Inflammatory macrophage (primary cell): ENCODE data around the gene FAM221B.

Experiments
- DNase-seq, 2 donors: peaks; one replicate each; pipeline ENCODE4 v3.0.0-alpha.2; 2020 to 2022

The FAM221B gene

DNA sequence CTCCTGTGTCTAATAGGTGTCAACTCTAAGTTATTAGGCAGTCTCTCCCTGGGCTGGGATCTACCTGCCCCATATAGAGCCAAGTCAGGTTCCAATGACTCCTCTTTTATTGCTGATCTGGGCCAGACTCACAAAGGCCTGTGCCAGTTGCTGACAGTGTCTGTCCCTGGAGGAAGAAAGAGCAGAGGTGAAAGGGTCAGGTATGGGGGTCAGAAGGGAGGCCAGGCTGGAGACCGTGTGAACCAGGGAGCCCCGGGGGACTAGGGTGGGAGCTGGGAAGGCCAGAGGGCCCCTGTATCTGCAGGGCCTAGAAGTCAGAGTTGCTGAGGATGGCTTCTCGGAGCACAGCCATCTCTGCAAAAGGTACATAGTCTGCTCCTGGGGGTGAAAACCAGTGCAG lies 10.2 kb downstream of the FAM221B start:
- DNase-seq, result no peak

DNA sequence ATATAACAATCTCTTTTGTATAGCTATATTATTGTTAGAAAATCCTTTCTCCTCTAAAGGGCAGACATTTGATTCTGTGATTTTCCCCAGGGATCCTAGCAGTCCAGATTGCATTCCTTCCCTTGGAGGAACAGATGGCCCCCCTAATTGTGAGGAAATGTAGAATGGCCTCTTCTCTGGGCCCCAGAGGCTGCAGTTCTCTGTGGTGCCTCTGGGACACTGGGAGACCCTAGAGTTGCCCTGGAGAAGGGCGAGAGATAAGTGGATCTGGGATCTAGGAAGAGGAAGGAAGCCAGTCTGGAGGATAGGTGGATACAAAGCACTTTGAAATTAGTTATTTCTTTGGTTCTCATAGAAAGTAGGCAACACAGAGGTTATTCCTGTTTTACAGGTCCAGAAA lies 11.8 kb downstream of the FAM221B start:
- DNase-seq, result no peak

DNA sequence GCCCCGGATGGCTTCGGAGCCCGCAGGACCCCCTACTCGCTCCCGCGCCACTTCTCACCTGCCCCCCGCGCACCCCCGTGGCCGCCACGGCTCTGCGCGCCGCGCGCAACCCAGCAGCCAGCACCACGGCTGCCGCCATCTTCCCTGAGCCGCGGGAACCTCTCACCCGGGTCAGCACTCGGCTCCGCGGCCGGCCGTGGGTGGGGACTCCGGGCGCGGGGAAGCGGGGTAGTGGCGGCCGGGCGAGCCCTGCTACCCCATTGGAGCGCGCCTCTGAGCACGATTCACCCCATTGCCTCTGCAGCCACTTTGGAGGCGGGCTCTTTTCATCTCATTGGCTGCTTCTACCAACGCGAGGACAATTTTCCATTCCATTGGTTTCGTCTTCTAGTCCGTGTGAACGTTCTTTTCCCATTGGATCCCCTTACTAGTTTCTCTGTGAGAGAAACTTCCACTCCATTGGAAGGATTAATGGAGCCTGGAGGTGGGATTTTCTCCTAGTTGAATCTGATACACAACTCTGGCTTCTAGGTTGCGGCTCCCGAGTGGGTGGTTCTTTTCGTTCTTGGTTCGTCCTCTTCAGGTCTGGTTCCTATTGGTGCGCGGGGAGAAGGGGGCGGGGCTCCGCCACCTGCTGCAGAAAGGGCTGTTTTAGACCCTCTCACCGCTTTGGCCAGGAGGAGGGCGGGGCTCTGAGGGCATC lies 13.5 kb downstream of the FAM221B start, which contains the start of gene HINT2:
Gene HINT2 (minus strand): TSS at position 202 of the 703 bp plus-strand sequence. CDS start 63 bp downstream, at position 139.
- DNase-seq, result peak; percentile 98 to 99

DNA sequence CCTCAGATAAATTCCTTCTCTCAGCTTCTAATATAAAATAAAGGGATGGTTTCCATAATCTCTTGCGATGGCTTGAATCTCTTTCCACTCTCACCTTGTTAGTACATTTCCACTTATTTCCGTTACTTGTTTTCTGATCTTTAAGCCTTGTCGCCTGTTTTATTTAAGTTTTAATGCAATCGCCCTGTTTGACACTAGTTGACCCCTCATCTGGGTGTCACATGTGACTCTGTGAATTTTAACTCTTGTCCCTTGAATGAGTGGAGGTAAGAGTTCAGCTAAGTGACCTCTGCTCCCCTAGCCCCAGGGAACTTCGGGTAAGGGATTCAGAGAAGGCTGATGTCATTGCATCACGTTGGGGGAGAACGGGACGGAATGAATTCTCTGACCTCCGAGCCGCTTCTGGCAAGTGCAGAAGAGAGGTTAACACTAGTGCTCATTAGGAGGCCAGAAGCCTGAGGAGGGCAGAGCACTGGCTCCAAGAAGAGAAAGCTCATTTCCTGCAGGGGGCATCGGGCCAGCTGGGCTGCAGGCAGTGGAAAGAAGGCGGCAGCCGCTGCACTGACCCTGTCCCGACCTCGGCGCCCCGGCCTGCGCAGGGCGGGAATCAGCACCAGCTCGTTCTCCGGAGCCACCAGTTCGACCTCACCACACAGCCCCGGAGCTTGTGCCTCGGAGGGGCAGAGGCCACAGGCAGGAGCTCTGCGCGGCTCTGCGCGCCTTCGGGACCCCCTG lies 14.3 kb downstream of the FAM221B start:
- peak; percentile 64 to 67 for DNase-seq

DNA sequence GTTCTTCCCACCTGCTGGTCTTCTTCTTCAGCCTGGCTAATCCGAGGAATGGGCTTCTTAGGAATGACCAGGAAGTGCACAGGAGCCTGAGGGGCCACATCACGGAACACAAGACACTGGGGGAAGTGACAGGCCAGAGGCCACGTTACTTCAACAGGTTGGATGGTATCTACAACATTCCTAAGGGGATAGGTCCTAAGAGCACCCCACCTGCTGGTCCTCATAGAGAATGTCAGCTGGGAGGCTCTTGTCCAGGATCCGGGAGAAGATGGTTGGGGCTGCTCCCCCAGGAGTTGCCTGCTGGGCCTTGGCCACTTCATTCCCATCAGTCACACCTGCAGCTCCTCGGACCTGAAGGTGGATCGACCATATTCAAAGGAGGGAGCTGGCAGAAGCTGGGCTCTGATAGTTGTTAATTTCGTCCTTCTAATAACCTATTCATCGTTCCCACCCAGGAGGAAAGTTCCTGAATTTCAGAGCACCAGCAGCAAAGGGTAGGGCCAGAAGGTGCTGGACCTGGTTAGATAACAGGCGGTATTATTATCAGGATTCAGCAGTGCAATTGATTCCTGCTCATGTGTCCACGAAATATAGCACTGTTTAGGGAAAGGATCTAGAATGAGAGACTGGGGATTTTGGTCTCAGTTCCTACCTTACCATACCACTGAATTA lies 15.0 kb downstream of the FAM221B start:
- DNase-seq, result no peak

DNA sequence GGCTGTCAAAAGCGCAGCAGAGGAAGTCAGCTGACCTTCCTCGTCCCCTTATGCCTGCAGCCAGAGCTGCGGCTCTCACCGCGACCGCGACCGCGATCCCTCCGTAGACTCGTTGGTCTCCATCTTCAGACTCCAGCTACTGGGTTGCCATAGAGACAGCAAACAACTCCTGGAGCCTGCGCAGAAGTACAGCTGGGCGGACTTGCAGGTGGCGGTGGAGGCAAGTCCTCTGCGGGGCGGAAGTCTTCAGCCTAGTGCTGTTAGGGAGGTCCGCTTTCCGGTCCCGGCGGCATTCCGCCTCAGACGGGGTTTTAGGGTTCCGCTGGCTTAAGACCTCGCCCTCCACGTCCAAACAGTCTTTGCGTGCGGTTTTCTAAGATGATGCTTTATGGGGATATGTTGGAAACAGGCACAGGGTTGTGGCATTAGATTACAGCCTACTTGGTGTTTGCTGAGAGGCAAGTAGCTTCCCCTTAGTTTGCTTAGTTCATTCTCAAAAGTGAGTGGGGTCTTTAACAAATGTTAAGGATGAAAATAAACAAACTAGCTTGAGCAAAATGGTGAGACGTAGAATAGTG lies 16.4 kb downstream of the FAM221B start, which contains the start of gene SPAG8:
Gene SPAG8 (minus strand): TSS at position 238 of the 578 bp plus-strand sequence. CDS start 115 bp downstream, at position 123.
- DNase-seq, result peak; percentile 94 to 97

DNA sequence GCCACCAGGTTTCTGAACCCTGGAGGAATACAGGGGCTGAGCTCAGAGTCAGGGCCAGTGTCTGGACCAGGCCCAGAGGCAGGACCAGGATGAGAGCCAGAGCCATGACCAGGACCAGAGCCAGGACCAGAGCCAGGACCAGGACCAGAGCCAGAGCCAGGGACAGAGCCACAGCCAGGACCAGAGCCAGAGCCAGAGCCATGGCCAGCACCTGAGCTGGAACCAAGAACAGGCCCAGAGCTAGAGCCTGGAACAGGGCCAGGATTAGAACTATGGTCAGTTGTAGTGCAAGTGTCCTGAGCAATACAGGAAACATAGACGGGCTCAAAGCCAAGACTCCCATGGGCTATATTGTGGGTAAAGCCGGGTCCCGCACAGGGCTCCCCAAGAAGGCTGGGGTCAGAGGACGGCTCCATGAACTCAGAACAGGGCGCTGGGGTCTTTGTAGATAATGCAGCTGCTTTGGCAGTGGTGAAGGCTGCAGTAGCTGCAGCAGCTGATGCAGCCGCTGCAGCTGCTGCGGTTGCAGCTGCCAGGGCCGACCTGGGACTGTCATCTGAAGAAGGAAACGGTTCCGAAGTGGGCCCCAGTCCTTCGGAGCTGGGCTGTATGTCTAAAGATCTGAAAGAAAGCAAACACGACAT lies 17.0 kb downstream of the FAM221B start:
- DNase-seq, result no peak

DNA sequence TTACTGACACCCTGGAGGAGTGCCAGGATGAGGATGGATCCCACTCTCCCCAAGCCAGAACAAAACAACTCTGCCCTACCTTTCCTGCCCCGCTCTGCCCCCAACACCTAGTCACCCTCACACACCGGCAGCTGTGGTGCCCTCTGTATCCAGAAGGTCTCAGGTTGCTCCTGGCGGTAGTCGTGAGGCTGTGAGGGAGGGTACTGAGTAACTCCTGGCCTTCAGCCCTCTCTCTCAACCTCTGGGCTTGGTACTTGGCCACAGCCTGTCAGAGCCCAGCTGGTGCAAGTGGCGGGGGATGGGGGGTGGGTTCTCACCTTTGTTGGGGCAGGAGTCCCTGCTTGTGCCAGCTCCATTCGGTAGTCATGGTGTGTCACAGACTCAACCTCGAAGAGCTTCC lies 18.4 kb downstream of the FAM221B start:
- no peak for DNase-seq

DNA sequence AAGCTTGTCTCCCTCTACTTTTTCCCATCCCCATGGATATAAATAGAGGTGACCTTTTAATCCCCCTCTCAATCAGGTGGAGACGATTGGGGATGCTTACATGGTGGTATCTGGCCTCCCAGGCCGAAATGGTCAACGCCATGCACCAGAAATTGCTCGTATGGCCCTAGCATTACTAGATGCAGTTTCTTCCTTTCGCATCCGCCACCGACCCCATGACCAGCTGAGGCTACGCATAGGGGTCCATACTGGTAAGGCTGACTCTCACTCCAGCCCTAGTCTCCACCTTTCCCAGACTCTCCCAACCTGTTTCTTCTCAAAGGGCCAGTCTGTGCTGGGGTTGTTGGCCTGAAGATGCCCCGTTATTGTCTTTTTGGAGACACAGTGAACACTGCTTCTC lies 20.1 kb downstream of the FAM221B start:
- DNase-seq, result no peak

DNA sequence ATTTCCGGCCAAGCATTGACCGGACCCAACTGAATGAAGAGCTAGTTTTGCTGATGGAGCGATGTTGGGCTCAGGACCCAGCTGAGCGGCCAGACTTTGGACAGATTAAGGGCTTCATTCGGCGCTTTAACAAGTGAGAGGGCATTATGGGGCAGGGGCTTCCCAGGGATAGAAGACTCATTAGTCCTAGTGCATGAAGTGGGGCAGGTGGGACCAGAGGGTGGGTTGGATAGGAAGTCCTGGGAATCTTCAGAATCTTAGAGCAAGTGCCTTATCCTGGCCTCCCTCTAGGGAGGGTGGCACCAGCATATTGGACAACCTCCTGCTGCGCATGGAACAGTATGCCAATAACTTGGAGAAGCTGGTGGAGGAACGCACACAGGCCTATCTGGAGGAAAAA lies 22.4 kb downstream of the FAM221B start:
- DNase-seq, result no peak

DNA sequence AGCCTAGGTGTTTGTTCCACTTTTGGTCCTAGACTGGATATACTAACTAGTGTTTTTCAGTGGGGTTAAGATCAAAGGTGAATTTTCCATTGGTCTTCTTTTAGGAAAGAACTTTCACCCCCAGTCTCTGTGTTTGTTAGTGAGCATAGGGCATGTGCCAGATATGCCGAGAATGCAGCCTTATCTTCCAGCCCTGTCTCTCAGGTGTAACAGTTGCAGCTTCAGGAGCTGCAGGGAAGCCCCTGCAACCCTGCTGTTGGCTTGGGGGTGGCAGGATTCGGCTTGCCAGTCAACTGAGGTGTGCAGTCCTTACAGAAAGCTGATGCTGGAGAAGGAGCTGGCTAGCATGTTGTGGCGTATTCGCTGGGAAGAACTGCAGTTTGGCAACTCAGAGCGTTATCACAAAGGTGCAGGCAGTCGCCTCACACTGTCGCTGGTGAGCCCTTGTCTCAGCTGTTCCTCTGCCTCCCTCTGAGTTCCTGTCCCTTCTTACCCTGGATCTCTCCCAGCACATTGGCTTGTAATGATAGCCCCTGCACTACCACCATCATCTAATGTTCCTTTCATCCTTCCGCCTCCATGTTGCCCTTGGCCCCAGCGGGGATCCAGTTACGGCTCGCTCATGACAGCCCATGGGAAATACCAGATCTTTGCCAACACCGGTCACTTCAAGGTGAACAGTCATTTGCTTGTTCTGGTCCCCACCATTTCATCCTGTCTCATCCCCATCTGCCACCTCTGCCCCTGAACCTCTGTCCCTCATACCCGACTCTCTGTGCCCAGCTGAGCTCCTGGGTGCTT lies 27.0 kb downstream of the FAM221B start:
- DNase-seq, result no peak

DNA sequence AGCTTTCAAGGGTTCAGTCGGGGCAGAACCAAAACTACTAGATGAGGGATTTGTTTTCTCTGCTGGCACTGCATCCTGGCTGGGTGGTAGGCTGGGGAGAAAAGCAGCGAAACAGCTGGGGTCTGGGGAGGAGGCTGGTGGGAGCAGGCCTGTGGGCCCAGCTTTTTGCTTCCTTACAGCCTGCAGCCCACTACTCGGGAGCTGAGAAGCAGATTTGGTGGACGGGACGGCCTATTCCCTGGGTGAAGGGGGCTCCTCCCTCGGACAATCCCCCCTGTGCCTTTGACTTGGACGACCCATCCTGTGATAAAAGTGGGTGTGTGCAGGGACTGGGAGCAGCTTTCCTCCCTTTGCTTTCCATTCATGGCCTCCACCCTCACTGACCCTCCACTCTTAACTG lies 28.0 kb downstream of the FAM221B start:
- no peak for DNase-seq

DNA sequence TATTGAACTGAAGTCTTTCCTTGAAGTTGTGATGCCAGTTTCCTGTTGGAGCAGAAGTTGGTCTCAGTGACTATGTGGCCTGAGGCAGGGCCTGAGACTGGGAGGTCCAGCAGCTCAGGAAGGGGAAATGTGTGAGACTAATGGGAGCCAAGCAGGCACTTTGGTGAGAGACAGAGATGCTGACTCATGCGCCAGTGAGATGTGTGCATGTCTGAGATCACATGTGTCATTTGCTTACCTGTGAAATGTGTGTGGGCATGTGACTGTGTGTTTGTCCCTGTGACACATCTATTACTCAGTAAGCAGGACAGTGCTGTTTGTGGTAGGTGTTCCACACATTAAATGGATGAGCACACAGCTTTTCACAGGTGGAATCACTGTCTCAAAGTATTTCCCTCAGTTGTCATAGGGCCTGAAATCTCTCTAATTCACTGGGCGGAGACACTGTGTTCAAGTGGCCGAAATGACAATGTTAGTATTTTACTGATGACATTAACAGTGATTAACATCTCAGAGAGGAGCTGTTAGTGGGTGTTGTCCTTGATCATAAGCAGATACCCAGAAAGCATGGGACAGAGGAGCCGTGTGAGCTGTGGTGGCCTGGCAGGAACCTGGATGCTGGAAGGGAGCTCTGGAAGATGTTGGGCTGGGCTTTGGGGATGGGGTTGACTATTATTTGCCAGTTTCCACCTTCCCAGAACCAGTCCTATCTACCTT lies 29.7 kb downstream of the FAM221B start:
- DNase-seq, result peak in 1 of 2 donors; percentile 19

DNA sequence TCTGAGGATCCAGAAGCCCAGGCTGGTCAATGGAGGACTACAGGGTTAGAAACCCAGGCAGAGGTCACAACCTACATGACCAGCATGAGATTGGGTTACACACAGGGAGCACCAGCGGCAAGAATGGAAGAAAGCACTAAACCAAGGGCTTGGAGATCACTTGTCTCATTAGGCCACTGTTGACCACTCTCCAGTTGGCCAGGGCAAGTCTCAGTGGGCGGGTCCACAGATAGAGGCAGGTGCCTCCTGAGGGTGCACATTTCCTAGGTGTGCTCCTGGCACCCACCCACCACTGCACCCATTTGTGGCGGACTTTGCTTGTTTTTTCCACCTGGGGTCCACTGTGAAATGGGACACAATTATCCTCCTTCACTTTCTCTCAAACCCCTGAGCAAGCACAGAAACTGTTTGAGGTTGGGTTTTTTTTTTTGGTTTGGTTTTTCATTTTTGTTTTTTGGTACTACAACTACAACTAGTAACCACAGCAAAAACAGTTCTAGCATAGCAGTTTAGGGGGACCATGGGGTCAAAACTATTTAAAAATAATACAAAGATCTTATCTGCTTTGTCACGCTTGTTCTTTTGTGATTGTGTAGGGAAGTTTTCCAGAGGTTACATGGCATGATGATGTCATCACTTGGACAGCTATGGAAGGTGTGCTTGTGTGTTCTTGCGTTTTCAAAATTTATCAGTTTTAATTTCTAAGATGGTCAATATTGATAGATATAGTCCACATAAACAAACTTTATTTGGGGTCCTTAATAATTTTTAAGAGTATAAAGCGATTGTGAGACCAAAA lies 31.0 kb downstream of the FAM221B start:
- DNase-seq, result no peak

DNA sequence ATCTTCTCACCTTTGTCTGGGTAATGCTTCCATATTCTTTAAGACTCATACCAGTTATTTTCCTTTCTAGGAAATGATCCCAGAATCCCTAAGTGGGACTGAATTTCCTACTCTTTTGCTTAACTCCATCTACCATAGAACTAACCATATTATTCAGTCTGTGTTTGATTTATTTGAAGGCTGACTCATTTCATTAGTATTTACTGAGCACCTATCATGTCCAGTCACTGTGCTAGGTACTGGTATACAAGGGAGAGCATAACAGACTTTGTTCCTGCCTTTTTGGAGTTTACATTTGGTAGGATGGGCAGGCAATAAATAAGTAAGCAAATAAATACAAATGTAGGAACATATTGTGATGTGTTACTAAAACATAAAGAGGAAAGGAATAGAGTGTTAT lies 32.8 kb downstream of the FAM221B start:
- DNase-seq, result no peak

DNA sequence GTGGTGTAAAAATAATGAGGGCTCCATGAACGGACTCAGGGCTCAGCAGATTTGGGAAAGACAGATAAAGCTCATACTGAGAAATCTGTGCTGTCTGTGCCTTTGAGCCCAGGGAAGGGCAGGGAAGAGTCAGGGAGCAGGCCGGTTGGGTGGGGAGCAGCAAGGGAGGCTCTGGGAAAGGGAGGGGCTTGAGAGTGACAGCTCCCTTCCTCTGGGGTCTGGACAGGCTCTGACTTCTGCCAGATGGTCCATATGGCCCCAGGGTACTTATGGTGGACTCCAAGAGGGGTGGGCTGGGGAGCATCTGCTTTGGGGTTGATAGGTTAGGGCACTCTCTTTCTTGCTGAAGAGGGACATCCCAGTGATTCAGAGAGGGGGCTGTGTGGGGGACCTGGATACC lies 35.1 kb downstream of the FAM221B start:
- no peak for DNase-seq

DNA sequence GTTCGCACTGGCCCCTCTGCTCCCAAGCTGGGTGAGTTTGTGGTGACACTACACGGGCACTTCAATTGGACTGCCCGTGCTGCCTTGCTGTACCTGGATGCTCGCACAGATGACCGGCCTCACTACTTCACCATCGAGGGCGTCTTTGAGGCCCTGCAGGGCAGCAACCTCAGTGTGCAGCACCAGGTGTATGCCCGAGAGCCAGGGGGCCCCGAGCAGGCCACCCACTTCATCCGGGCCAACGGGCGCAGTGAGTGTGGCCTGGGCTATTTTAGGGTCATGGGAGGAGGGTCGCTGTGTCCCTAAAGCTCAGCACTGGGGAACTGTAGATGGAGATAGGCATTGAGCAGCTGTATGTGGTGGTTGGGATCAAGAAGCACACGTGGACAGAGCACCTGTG lies 35.7 kb downstream of the FAM221B start:
- DNase-seq, result no peak

DNA sequence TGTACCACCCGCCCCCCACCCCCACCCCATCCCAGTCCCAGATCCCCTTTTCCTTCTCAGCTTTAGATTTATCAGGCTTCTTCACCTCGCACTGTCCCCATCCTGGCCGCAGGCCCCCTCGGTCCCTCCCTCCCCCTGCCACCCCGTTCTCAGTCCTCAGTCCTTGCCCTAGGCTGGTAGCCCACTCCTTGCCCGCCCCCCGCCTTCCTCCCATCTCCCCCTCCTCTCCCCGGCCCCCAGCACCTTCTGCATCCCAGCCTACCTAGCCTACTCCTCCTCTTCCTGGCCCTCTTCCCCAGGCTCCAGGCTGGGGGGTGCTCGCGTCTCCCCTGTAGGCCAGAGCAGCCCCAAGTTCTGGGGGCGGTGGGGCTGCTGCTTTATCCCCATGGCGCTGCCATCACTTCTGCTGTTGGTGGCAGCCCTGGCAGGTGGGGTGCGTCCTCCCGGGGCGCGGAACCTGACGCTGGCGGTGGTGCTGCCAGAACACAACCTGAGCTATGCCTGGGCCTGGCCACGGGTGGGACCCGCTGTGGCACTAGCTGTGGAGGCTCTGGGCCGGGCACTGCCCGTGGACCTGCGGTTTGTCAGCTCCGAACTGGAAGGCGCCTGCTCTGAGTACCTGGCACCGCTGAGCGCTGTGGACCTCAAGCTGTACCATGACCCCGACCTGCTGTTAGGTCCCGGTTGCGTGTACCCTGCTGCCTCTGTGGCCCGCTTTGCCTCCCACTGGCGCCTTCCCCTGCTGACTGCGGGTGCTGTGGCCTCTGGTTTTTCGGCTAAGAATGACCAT lies 36.3 kb downstream of the FAM221B start:
- DNase-seq, result no peak

DNA sequence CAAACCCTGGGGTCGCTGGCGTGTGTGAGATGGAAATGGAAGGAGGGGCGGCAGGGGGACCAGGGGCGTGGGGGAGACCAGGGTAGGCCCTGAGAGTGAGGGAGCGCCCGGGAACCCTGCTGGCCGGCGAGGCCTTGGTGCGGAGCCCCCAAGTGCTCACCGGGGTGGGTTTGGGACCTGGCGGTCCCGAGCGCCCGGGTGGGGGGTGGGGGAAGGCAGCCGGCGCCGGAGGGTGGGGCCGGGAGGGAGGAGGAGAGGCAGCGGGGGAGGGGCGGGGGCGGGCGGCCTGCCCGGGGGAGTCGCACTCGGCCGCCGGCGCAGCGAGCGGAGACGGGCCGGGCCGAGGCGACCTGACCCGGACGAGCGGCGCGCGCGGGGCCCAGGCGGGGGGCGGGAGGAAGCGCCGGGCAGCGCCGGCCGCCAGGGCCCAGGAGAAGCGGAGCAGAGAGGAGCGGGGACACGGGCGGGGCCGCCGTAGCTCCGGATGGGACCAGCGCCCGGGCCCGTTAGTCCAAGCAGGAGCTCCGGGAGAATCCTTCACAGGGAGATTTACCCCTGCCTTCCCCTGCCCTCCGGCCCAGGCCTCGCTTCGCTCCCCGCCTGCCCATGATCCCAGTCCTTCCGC lies 37.1 kb downstream of the FAM221B start, which contains the start of gene NPR2:
Gene NPR2 (plus strand): TSS at position 295 of the 625 bp plus-strand sequence. CDS start 818 bp downstream, outside the sequence.
- DNase-seq, result no peak
